ENCODE results near the gene SC5D. TPM values are rescaled to one million over a fixed set of nuclear protein-coding genes. Genes with fewer than 3 reads are reported as not detected.
A peak's percentile ranks its signal among the peaks of the same experiment; 100 is the strongest.

The SC5D gene
- total and polyA plus RNA-seq, 2 of the 8 experiments (the other 6 are each of a cell fraction or from before 2014, with no cell fraction given), result 73.9 to 90.3 TPM

DNA sequence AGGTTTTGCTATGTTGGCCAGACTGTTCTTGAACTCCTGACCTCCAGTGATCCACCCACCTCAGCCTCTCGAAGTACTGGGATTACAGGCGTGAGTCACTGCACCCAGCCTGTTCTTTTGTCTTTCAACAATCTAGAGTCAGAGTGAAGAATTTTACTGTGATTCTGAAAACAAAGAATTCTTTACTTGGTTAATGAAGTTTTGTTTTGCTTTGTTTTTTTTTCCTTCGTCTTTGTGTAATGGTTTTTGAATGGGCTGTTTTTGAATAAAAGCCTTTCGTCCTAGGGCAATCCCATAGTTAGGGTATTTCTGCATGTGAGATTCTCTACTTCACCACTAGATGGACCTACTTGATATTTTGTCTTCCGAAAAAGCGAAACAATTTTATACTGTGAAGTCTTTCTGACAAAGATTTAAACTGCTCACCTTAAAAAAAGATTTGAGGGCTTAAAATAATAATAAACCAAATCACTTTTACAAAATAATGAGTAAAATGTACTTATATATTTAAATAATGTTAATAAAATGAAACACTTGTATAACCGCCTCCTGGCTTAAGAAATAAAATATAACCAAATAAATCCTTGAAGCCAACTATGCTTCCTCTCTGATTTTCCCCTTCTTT is 43.4 kb upstream of the SC5D start:
- H3K79me2 ChIP-seq (ENCODE audit: control insufficient read depth in 1 of 2, insufficient read depth in 2 of 2, low read length in 2 of 2), result no peaks in the 10 kb centered on the region
- DNase-seq (ENCODE audit: low read depth in 1 of 2, low spot score in 2 of 2) (no peak), FAIRE-seq (peak; percentile 87)
- peaks cover 2 to 10% (median 7%) of the 10 kb centered on the region in 4 experiments for H3K4me1 ChIP-seq (replicated peaks in 1 of 4; ENCODE audit: control insufficient read depth in 3 of 4, insufficient read depth in 4 of 4, low read length in 3 of 4)
- no peaks in the 10 kb centered on the region for H3K23me2 ChIP-seq (ENCODE audit: low read depth, low read length)
- POLR2A ChIA-PET (ENCODE audit: partially characterized antibody), result no interaction called here
- no peak overlapping the region for H2BK5ac ChIP-seq (ENCODE audit: low read depth, low read length)
- CTCF ChIA-PET (ENCODE audit: partially characterized antibody), result no interaction called here
- H4K91ac ChIP-seq (replicated peaks; ENCODE audit: insufficient read length, low read length), result no peak overlapping the region
- no peak overlapping the region for H3K4me3 ChIP-seq (ENCODE audit: extremely low read depth in 1 of 4, insufficient read depth in 2 of 4, low read depth in 3 of 4, low read length in 4 of 4)
- H3K27me3 ChIP-seq (replicated peaks in 1 of 4; ENCODE audit: control insufficient read depth in 3 of 4, extremely low read depth in 1 of 4, insufficient read depth in 3 of 4, low read length in 3 of 4), result no peaks in the 10 kb centered on the region
- no peak overlapping the region for H3K9ac ChIP-seq (replicated peaks in 1 of 4; ENCODE audit: extremely low read depth in 1 of 4, low read depth in 3 of 4, low read length in 3 of 4)
- no peak overlapping the region for H2AFZ ChIP-seq (ENCODE audit: low read length)
- peaks cover 0 to 2% (median 0%) of the 10 kb centered on the region in 4 experiments; a peak in 1 of 8 replicates for H3K36me3 ChIP-seq (ENCODE audit: control insufficient read depth in 2 of 4, insufficient read depth in 4 of 4, low read length in 3 of 4)
- H4K5ac ChIP-seq (ENCODE audit: insufficient read length, low read depth, low read length), result no peak overlapping the region
- H4K20me1 ChIP-seq (replicated peaks in 1 of 2; ENCODE audit: control insufficient read depth in 1 of 2, insufficient read depth in 2 of 2, low read length in 2 of 2), result no peaks in the 10 kb centered on the region
- no peak overlapping the region for H2BK20ac ChIP-seq (ENCODE audit: low read length)
- WGBS, 2 experiments (ENCODE audit: extremely low coverage in 1 of 2, insufficient coverage in 1 of 2, insufficient read length in 1 of 2, insufficient replicate concordance in 2 of 2, low coverage in 1 of 2, low lambda C conversion rate in 2 of 2, missing lambda C conversion rate in 1 of 2), result 54% methylated on average over 7 of the region's 7 CpGs; no CpG with 5 or more reads in 1 of the 2 experiments
- no peak overlapping the region for H2BK15ac ChIP-seq (ENCODE audit: low read length)
- H3K23ac ChIP-seq (ENCODE audit: insufficient read length), result no peak overlapping the region
- no peaks in the 10 kb centered on the region for H3K79me1 ChIP-seq (ENCODE audit: low read depth, low read length)
- H3K9me3 ChIP-seq (ENCODE audit: insufficient read depth in 2 of 2, low read depth in 1 of 2, low read length in 1 of 2), result peaks cover 0 to 4% of the 10 kb centered on the region in 2 experiments; a peak in 1 of 4 replicates
- no peak overlapping the region for H3K18ac ChIP-seq (ENCODE audit: extremely low read depth, low read length)
- no peak overlapping the region for H3K27ac ChIP-seq (ENCODE audit: low read depth, low read length)
- no peak overlapping the region for H2AK5ac ChIP-seq (ENCODE audit: low read depth, low read length)
- H3K56ac ChIP-seq (replicated peaks; ENCODE audit: insufficient read length, low read depth, low read length), result no peak overlapping the region
- H3K14ac ChIP-seq (ENCODE audit: insufficient read length), result no peak overlapping the region
- no peak overlapping the region for H2BK120ac ChIP-seq (replicated peaks; ENCODE audit: low read depth, low read length)
- H2BK12ac ChIP-seq (ENCODE audit: low read depth, low read length), result no peak overlapping the region
- H3K4me2 ChIP-seq (ENCODE audit: insufficient read depth in 1 of 2, low read depth in 2 of 2, low read length in 2 of 2), result no peak overlapping the region
- no peak overlapping the region for H3K4ac ChIP-seq (replicated peaks; ENCODE audit: insufficient read length, low read depth, low read length)
- no peak overlapping the region for H4K8ac ChIP-seq (ENCODE audit: extremely low read depth, insufficient read depth, low read length)
- no peak for TF ChIP-seq CTBP2 (IDR thresholded peaks at IDR 0.05; ENCODE audit: borderline replicate concordance, insufficient read depth, insufficient read length, low read length)
- no peak for TF ChIP-seq SIX5 (IDR thresholded peaks at IDR 0.05; ENCODE audit: low read depth, low read length)
- TF ChIP-seq FOSL1 (IDR thresholded peaks at IDR 0.05; ENCODE audit: insufficient read depth, low read depth, low read length), result no peak
- TF ChIP-seq TAF1 (IDR thresholded peaks at IDR 0.05; ENCODE audit: low read depth, low read length), result no peak
- TF ChIP-seq HDAC2 (IDR thresholded peaks at IDR 0.05; ENCODE audit: borderline replicate concordance in 1 of 2, low read depth in 2 of 2, low read length in 2 of 2), result no peak
- TF ChIP-seq GTF2F1 (IDR thresholded peaks at IDR 0.05; ENCODE audit: borderline replicate concordance, low read depth, low read length), result no peak
- TF ChIP-seq RAD21 (IDR thresholded peaks at IDR 0.05 in 1 of 2, conservative IDR thresholded peaks at IDR 0.05 in 1 of 2; ENCODE audit: low read depth in 2 of 2, low read length in 2 of 2), result peak; percentile 28 to 43; a peak in 3 of 4 replicates
- TF ChIP-seq RXRA (IDR thresholded peaks at IDR 0.05; ENCODE audit: insufficient read depth, low read depth, low read length), result no peak

All from H1 (cell line).